Measurements from ENCODE around the gene ANGEL2. TPM values are rescaled to one million over a fixed set of nuclear protein-coding genes. Genes with fewer than 3 reads are reported as not detected.

Gene ANGEL2
- total RNA-seq, 2 donors from 2014 or later = 55.8 to 60.4 TPM

- Mint-ChIP-seq H3K4me3 (no peak overlapping the region), H3K9me3 (no peaks in the 10 kb centered on the region), H3K36me3 (ENCODE audit: low read depth) (peaks cover 34% of the 10 kb centered on the region), H3K27me3 (ENCODE audit: insufficient read depth) (no peaks in the 10 kb centered on the region), H3K4me1 (no peaks in the 10 kb centered on the region), H3K27ac (no peak overlapping the region)
- H3K4me3 ChIP-seq (ENCODE audit: low read length) = no peak overlapping the region
- WGBS, 2 experiments (ENCODE audit: insufficient coverage in 1 of 2, insufficient read length in 1 of 2) = 85 to 96% methylated on average over 8 to 15 of the region's 16 CpGs
- no peaks in the 10 kb centered on the region for H3K27me3 ChIP-seq (ENCODE audit: control insufficient read depth, insufficient read depth, low read length, poor library complexity, severe bottlenecking)
- H3K36me3 ChIP-seq (ENCODE audit: control insufficient read depth, insufficient read depth, low read length) = peaks cover 5% of the 10 kb centered on the region
- no peak overlapping the region for H3K9ac ChIP-seq (ENCODE audit: extremely low read depth, low read length, poor library complexity, severe bottlenecking)
- H3K4me1 ChIP-seq (ENCODE audit: control insufficient read depth, insufficient read depth, low read length) = no peaks in the 10 kb centered on the region
- no peak overlapping the region for H3K27ac ChIP-seq (ENCODE audit: low read depth, low read length)
- H3K9me3 ChIP-seq (ENCODE audit: control insufficient read depth, low read length) = no peaks in the 10 kb centered on the region
- TF ChIP-seq, protein P1, sequence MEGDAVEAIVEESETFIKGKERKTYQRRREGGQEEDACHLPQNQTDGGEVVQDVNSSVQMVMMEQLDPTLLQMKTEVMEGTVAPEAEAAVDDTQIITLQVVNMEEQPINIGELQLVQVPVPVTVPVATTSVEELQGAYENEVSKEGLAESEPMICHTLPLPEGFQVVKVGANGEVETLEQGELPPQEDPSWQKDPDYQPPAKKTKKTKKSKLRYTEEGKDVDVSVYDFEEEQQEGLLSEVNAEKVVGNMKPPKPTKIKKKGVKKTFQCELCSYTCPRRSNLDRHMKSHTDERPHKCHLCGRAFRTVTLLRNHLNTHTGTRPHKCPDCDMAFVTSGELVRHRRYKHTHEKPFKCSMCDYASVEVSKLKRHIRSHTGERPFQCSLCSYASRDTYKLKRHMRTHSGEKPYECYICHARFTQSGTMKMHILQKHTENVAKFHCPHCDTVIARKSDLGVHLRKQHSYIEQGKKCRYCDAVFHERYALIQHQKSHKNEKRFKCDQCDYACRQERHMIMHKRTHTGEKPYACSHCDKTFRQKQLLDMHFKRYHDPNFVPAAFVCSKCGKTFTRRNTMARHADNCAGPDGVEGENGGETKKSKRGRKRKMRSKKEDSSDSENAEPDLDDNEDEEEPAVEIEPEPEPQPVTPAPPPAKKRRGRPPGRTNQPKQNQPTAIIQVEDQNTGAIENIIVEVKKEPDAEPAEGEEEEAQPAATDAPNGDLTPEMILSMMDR (conservative IDR thresholded peaks at IDR 0.05) = no peak
- DNase-seq = peak; percentile 39
These were observed 37.7 kb downstream of the ANGEL2 start for GRCh38 chr1:212977781-212978645.

DNA sequence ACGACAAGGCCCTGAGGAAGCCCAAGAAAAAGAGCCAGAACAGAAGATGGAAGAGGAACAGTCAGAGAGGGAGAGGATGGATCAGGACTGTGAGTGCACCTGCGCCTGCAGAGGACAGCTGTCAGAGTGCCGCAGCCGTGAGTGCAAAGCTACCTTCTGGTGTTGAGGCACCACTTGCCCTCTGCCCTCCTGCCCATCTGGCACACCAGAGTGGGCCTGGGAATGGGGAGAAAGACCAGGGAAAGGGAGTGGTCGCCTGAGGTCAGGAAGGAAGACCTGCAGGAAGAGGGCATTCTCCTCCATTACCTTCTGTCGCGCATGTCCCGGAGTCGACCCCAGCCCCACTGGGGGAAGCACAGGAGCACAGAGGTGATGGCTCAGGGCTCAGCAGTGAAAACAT, 39.1 kb downstream of the ANGEL2 start:
- H3K4me1 Mint-ChIP-seq = no peaks in the 10 kb centered on the region
- DNase-seq = peak; percentile 40
- H3K36me3 ChIP-seq (ENCODE audit: control insufficient read depth, insufficient read depth, low read length) = peaks cover 10% of the 10 kb centered on the region
- H3K36me3 Mint-ChIP-seq (ENCODE audit: low read depth) = peaks cover 32% of the 10 kb centered on the region
- H3K27me3 ChIP-seq (ENCODE audit: control insufficient read depth, insufficient read depth, low read length, poor library complexity, severe bottlenecking) = no peaks in the 10 kb centered on the region
- H3K27me3 Mint-ChIP-seq (ENCODE audit: insufficient read depth) = no peaks in the 10 kb centered on the region
- H3K4me1 ChIP-seq (ENCODE audit: control insufficient read depth, insufficient read depth, low read length) = no peaks in the 10 kb centered on the region
- no peak overlapping the region for H3K4me3 ChIP-seq (ENCODE audit: low read length)
- no peak overlapping the region for H3K4me3 Mint-ChIP-seq
- no peak overlapping the region for H3K9ac ChIP-seq (ENCODE audit: extremely low read depth, low read length, poor library complexity, severe bottlenecking)
- H3K9me3 ChIP-seq (ENCODE audit: control insufficient read depth, low read length) = no peaks in the 10 kb centered on the region
- TF ChIP-seq, protein P1 (conservative IDR thresholded peaks at IDR 0.05) = no peak
- no peak overlapping the region for H3K27ac ChIP-seq (ENCODE audit: low read depth, low read length)
- no peaks in the 10 kb centered on the region for H3K9me3 Mint-ChIP-seq
- H3K27ac Mint-ChIP-seq = peak overlapping the region; percentile 58
- 93 to 97% methylated on average over 4 to 9 of the region's 9 CpGs for WGBS, 2 experiments (ENCODE audit: insufficient coverage in 1 of 2, insufficient read length in 1 of 2)

DNA sequence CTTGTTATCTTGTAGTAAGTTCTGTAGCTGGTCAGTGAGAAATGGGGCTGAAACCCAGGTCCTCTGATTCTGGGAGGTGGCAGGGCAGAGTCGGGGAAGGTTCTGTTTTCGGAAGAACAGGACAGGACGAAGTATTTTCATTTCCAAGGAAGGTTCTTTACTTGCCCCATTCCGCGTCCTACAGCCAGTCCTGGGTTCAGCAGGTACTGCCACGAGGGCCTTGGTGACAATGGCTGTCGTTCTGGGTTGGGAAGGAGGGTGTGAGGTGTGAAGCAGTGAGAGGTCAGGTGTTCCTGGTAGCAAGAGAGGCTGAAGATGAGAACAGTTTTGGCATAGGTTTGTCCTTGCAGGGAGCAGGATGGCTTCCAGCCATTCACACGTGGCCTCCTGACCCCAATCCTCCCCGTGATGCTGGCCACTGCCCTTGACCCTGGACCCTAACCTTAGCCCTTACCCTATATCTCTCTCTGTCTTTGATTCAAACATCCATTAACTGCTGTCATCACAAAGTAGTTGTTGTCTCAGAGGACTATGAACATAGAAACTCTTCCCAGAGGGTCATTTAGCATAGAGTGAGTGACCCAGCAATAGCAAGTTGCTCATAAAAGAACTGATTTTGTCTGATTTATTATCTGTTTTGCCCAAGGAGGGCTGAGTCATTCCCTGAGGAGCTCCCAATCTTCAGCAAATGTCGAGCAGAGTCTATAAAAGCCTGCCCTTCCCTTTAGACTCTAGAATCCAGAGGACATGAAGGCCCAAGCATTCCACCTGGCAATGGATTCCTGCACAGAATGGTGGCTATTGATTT, 40.4 kb downstream of the ANGEL2 start:
- no peaks in the 10 kb centered on the region for H3K9me3 Mint-ChIP-seq
- H3K4me3 Mint-ChIP-seq = no peak overlapping the region
- TF ChIP-seq, protein P1 (conservative IDR thresholded peaks at IDR 0.05) = no peak
- H3K4me3 ChIP-seq (ENCODE audit: low read length) = no peak overlapping the region
- H3K27ac ChIP-seq (ENCODE audit: low read depth, low read length) = no peak overlapping the region
- H3K36me3 Mint-ChIP-seq (ENCODE audit: low read depth) = peaks cover 32% of the 10 kb centered on the region
- 92 to 94% methylated on average over 9 to 10 of the region's 10 CpGs for WGBS, 2 experiments (ENCODE audit: insufficient coverage in 1 of 2, insufficient read length in 1 of 2)
- H3K4me1 Mint-ChIP-seq = no peaks in the 10 kb centered on the region
- H3K9me3 ChIP-seq (ENCODE audit: control insufficient read depth, low read length) = no peaks in the 10 kb centered on the region
- H3K36me3 ChIP-seq (ENCODE audit: control insufficient read depth, insufficient read depth, low read length) = peaks cover 10% of the 10 kb centered on the region
- DNase-seq = peak; percentile 43
- H3K4me1 ChIP-seq (ENCODE audit: control insufficient read depth, insufficient read depth, low read length) = no peaks in the 10 kb centered on the region
- no peak overlapping the region for H3K27ac Mint-ChIP-seq
- no peaks in the 10 kb centered on the region for H3K27me3 ChIP-seq (ENCODE audit: control insufficient read depth, insufficient read depth, low read length, poor library complexity, severe bottlenecking)
- H3K27me3 Mint-ChIP-seq (ENCODE audit: insufficient read depth) = no peaks in the 10 kb centered on the region
- no peak overlapping the region for H3K9ac ChIP-seq (ENCODE audit: extremely low read depth, low read length, poor library complexity, severe bottlenecking)

Data from endodermal cell (in vitro differentiated cells).